Lung (tissue), 12 donors: Measurements from ENCODE around the gene BPIFB3. TPM values are rescaled to one million over a fixed set of nuclear protein-coding genes. Genes with fewer than 3 reads are reported as not detected.

Experiments used
- ATAC-seq: fragments of 200-7000 bp; cut with Tn5 transposase; one replicate; pipeline ENCODE4 v1.9.1; 2020; ENCODE audit warnings: moderate number of reproducible peaks; ENCODE audit not compliant: insufficient read depth, low FRiP score
- DNase-seq, 3 donors: peaks; one replicate each; pipeline ENCODE4 v3.0.0-alpha.2; 2013 to 2017
- H3K27ac ChIP-seq, 2 donors: one replicate each; pipeline ENCODE4 v1.5.1; 2013; ENCODE audit warnings: mild to moderate bottlenecking in 2 of 2, moderate library complexity in 2 of 2, control low read depth in 1 of 2, inconsistent platforms in 1 of 2, low read depth in 1 of 2, low read length in 1 of 2
- H3K27me3 ChIP-seq, 3 donors: one replicate each; pipeline ENCODE4 v1.5.1; 2013; ENCODE audit warnings: low read length in 2 of 3; ENCODE audit not compliant: control insufficient read depth in 3 of 3, insufficient read depth in 3 of 3
- H3K36me3 ChIP-seq, 4 donors: one replicate each; pipeline ENCODE4 v1.5.1; 2013; ENCODE audit warnings: low read length in 4 of 4, mild to moderate bottlenecking in 1 of 4, moderate library complexity in 1 of 4; ENCODE audit not compliant: control insufficient read depth in 4 of 4, insufficient read depth in 4 of 4
- H3K4me1 ChIP-seq, 5 donors: one replicate each; pipeline ENCODE4 v1.5.1; 2013; ENCODE audit warnings: low read length in 5 of 5, mild to moderate bottlenecking in 2 of 5, moderate library complexity in 1 of 5; ENCODE audit not compliant: control insufficient read depth in 5 of 5, insufficient read depth in 5 of 5
- H3K4me3 ChIP-seq: one replicate; pipeline ENCODE4 v1.5.1; 2013; ENCODE audit warnings: mild to moderate bottlenecking, control low read depth, moderate library complexity
- H3K9ac ChIP-seq, 2 donors: one replicate each; pipeline ENCODE4 v1.5.1; 2013; ENCODE audit warnings: low read length in 2 of 2, control low read depth in 1 of 2; ENCODE audit not compliant: insufficient read depth in 1 of 2
- H3K9me3 ChIP-seq, 4 donors: one replicate each; pipeline ENCODE4 v1.5.1; 2013; ENCODE audit warnings: low read length in 3 of 4, mild to moderate bottlenecking in 1 of 4, moderate library complexity in 1 of 4; ENCODE audit not compliant: control insufficient read depth in 4 of 4, insufficient read depth in 3 of 4
- WGBS, 2 donors: extraction: QIAGEN DNeasy Blood & Tissue Kit; methylation state at CpG; one replicate each; pipeline ENCODE4 v1.1.7; 2013; 5-methylcytosine and 5-hydroxymethylcytosine counted together
- polyA plus RNA-seq, 2 donors: library from polyadenylated mRNA; stranded (reverse); fragments of 200-250 nt; gene quantifications; one replicate each; pipeline ENCODE4 v1.2.1, GENCODE V29; 2013
- total RNA-seq, 2 donors: library from RNA; depleted of rRNA in 1 of 2; stranded (reverse); fragments of >200 nt in 1 of 2; gene quantifications; one replicate each; pipeline ENCODE4 v1.2.1, GENCODE V29; 2014 to 2021
- TF ChIP-seq, protein P1 (sequence below): IDR thresholded peaks from 2 replicates; pipeline ENCODE4 v1.5.1; 2012; ENCODE audit warnings: mild to moderate bottlenecking; ENCODE audit errors: control extremely low read depth, extremely low read depth
- donor health status: control.
- donor health status: control.
- donor health status: Bipolar disorder and iron deficiency.
- donor health status: healthy.
- donor health status: DM: yes; HTN: yes; CAD: no.

Gene BPIFB3
- total and polyA plus RNA-seq, 4 donors = not detected

DNA sequence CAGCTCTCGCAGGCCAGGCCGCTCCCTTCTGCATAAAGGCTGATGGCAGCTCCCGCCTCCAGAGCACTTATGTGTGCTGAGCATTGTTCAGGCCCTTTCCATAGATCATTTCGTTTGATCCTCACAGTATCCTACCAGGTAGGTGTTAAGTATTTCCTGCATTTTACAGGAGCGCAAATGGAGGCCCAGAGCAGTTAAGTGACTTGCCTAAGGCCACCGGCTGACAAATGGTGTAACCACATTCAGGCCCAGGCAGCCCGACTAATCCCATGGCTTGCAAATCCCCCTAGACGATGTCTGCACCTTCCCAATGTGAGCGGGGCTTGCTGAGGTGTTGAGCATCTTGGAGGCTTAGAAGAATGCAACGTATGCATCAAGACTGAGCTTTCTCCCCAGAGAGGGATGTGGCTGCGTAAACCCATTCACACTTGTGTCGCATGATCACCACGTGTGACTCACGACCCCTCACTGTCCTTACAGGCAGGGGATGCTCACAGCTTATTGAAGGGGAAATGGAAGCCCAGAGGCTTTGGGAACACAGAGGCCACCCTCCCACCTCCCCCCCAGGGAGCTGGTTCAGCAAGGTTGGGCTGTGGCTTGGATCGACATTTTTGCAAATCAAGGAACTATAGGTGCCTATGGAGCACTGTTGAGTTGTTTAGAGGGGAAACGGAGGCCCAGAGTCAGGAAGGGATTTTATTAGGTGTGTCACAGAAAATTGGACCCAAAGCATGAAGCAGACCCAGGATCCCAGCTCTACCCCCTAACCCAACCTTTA is 39.2 kb upstream of the BPIFB3 start:
- no peak overlapping the region for H3K27ac ChIP-seq
- H3K4me1 ChIP-seq = no peaks in the 10 kb centered on the region
- no peak for ATAC-seq
- no peak for DNase-seq
- TF ChIP-seq, protein P1, sequence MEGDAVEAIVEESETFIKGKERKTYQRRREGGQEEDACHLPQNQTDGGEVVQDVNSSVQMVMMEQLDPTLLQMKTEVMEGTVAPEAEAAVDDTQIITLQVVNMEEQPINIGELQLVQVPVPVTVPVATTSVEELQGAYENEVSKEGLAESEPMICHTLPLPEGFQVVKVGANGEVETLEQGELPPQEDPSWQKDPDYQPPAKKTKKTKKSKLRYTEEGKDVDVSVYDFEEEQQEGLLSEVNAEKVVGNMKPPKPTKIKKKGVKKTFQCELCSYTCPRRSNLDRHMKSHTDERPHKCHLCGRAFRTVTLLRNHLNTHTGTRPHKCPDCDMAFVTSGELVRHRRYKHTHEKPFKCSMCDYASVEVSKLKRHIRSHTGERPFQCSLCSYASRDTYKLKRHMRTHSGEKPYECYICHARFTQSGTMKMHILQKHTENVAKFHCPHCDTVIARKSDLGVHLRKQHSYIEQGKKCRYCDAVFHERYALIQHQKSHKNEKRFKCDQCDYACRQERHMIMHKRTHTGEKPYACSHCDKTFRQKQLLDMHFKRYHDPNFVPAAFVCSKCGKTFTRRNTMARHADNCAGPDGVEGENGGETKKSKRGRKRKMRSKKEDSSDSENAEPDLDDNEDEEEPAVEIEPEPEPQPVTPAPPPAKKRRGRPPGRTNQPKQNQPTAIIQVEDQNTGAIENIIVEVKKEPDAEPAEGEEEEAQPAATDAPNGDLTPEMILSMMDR = no peak
- 60 to 75% methylated on average over 16 of the region's 16 CpGs for WGBS, 2 donors
- no peaks in the 10 kb centered on the region for H3K36me3 ChIP-seq
- no peak overlapping the region for H3K4me3 ChIP-seq
- no peaks in the 10 kb centered on the region for H3K9me3 ChIP-seq
- H3K27me3 ChIP-seq = peaks cover 0 to 17% (median 5%) of the 10 kb centered on the region in 3 donors
- H3K9ac ChIP-seq = no peak overlapping the region

DNA sequence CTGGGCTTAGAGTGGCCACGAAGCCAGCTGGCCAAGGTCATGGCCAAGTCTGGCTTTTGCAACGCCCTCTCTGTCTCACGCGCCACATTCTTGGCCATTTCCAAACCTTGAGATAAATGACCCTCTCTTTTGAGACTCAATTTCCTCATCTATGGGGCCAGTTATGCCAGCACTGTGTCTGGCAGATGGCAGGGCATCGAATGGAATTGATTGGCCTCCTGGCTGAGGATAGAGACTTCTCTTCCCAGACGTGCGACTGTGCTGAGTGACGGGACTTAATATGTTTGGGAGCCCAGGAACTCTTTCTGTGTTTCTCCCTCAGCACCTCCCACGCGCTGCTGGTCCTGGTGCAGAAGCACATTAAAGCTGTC is 38.6 kb upstream of the BPIFB3 start:
- Histone ChIP-seq H3K4me1 (no peaks in the 10 kb centered on the region), H3K9ac (no peak overlapping the region), H3K4me3 (no peak overlapping the region), H3K27ac (no peak overlapping the region), H3K36me3 (no peaks in the 10 kb centered on the region), H3K9me3 (no peaks in the 10 kb centered on the region), H3K27me3 (peaks cover 0 to 17% (median 5%) of the 10 kb centered on the region in 3 donors)
- DNase-seq (no peak), ATAC-seq (no peak)
- TF ChIP-seq, protein P1 = no peak
- WGBS, 2 donors = 81 to 90% methylated on average over 10 of the region's 10 CpGs

GRCh38 chr20:33015700-33016580 is 37.8 kb upstream of the BPIFB3 start:
- Histone ChIP-seq H3K27ac (no peak overlapping the region), H3K4me3 (no peak overlapping the region), H3K27me3 (peaks cover 0 to 17% (median 5%) of the 10 kb centered on the region in 3 donors), H3K36me3 (no peaks in the 10 kb centered on the region), H3K9me3 (no peaks in the 10 kb centered on the region), H3K4me1 (no peaks in the 10 kb centered on the region), H3K9ac (no peak overlapping the region)
- 69 to 71% methylated on average over 15 of the region's 15 CpGs for WGBS, 2 donors
- ATAC-seq (no peak), DNase-seq (no peak)
- TF ChIP-seq, protein P1 = no peak
